ENCODE results near the gene EFHC2. TPM values are rescaled to one million over a fixed set of nuclear protein-coding genes. Genes with fewer than 3 reads are reported as not detected.
A peak's percentile ranks its signal among the peaks of the same experiment; 100 is the strongest.

The EFHC2 gene
- total RNA-seq, 1 experiment from 2014 or later = 1.1 TPM

DNA sequence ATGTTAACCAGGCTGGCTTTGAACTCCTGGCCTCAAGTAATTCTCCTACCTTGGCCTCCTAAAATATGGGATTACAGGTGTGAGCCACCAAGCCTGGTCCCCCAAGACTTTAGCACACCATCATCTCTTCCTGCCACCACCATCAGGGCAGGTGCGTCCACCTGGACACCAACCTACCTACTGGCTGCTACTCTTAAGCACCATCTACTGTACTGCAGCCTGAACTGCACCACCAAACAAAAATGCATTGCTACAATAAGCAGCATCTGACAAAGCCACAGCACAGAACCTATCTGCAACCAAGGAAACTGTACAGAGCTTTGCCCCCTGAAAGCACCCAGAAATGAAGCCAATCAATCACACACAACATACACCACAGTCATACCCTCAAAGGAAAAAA is 139.7 kb downstream of the EFHC2 start:
- no peak overlapping the region for H2BK120ac ChIP-seq (ENCODE audit: low read depth, low read length, poor library complexity, severe bottlenecking)
- H3K4ac ChIP-seq (ENCODE audit: low read depth, low read length) = no peak overlapping the region
- no CpG with 5 or more reads among the region's 1 CpG for WGBS (ENCODE audit: extremely low coverage, insufficient read length, low lambda C conversion rate)
- no peak overlapping the region for H3K9ac ChIP-seq (ENCODE audit: extremely low read depth, insufficient read length, low read length)
- H3K27ac ChIP-seq (ENCODE audit: insufficient read length, low read depth, low read length) = no peak overlapping the region
- Mint-ChIP-seq H3K4me1 (no peaks in the 10 kb centered on the region; a peak in 1 of 4 replicates), H3K9me3 (peaks cover 67 to 84% of the 10 kb centered on the region in 2 experiments), H3K27me3 (ENCODE audit: low read depth) (no peaks in the 10 kb centered on the region), H3K27ac (no peak overlapping the region), H3K4me3 (no peak overlapping the region), H3K36me3 (ENCODE audit: insufficient read depth in 1 of 3, low read depth in 3 of 3) (peaks cover 0 to 4% (median 0%) of the 10 kb centered on the region in 3 experiments; a peak in 4 of 7 replicates)
- H3K27me3 ChIP-seq (ENCODE audit: insufficient read depth, low read length) = no peaks in the 10 kb centered on the region
- no peaks in the 10 kb centered on the region for H3K23me2 ChIP-seq (ENCODE audit: insufficient read length, low read depth, low read length, poor library complexity, severe bottlenecking)
- no peaks in the 10 kb centered on the region for H3K79me1 ChIP-seq (ENCODE audit: insufficient read depth, low read depth, low read length, poor library complexity, severe bottlenecking)
- no peaks in the 10 kb centered on the region for H3K4me1 ChIP-seq (ENCODE audit: insufficient read depth, low read length)
- H3K56ac ChIP-seq (ENCODE audit: insufficient read length, low read depth, low read length) = no peak overlapping the region
- no peak overlapping the region for H3K14ac ChIP-seq (ENCODE audit: insufficient read depth, low read length)
- no peak overlapping the region for H3T11ph ChIP-seq (ENCODE audit: low read length)
- H2BK5ac ChIP-seq (ENCODE audit: insufficient read length, low read length) = no peak overlapping the region
- H4K20me1 ChIP-seq (ENCODE audit: control insufficient read depth, insufficient read depth, insufficient read length) = no peaks in the 10 kb centered on the region
- H3K4me2 ChIP-seq (ENCODE audit: insufficient read depth, insufficient read length, low read length) = no peak overlapping the region
- H3K9me3 ChIP-seq (ENCODE audit: control insufficient read depth, low read depth, low read length) = peaks cover 15% of the 10 kb centered on the region
- TF ChIP-seq, protein P1, sequence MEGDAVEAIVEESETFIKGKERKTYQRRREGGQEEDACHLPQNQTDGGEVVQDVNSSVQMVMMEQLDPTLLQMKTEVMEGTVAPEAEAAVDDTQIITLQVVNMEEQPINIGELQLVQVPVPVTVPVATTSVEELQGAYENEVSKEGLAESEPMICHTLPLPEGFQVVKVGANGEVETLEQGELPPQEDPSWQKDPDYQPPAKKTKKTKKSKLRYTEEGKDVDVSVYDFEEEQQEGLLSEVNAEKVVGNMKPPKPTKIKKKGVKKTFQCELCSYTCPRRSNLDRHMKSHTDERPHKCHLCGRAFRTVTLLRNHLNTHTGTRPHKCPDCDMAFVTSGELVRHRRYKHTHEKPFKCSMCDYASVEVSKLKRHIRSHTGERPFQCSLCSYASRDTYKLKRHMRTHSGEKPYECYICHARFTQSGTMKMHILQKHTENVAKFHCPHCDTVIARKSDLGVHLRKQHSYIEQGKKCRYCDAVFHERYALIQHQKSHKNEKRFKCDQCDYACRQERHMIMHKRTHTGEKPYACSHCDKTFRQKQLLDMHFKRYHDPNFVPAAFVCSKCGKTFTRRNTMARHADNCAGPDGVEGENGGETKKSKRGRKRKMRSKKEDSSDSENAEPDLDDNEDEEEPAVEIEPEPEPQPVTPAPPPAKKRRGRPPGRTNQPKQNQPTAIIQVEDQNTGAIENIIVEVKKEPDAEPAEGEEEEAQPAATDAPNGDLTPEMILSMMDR (conservative IDR thresholded peaks at IDR 0.05) = peak; percentile 54; the same call in 2 of the 3 replicates
- no peaks in the 10 kb centered on the region for H3K79me2 ChIP-seq (ENCODE audit: insufficient read depth, low read length)
- H4K5ac ChIP-seq (ENCODE audit: insufficient read length, low read depth, low read length) = no peak overlapping the region
- H2BK12ac ChIP-seq (ENCODE audit: insufficient read length, low read depth, low read length) = no peak overlapping the region
- no peak overlapping the region for H2BK20ac ChIP-seq (ENCODE audit: low read depth, low read length, poor library complexity, severe bottlenecking)
- no peak overlapping the region for H2AK5ac ChIP-seq (ENCODE audit: insufficient read length, low read length)
- no peak overlapping the region for H4K8ac ChIP-seq (replicated peaks; ENCODE audit: insufficient read length, low read depth, low read length)
- no peak overlapping the region for H4K91ac ChIP-seq (ENCODE audit: insufficient read length, low read depth, low read length)
- H2AFZ ChIP-seq (ENCODE audit: low read length) = no peak overlapping the region
- H3K18ac ChIP-seq (ENCODE audit: insufficient read length, low read depth, low read length) = no peak overlapping the region
- no peak overlapping the region for H2BK15ac ChIP-seq (ENCODE audit: low read depth, low read length)
- H3K23ac ChIP-seq (ENCODE audit: insufficient read length, low read depth, low read length) = no peak overlapping the region
- DNase-seq = no peak
